HG02798 (cell line): ENCODE measurements around the gene PEX6.
"Not testable (repeated sequence)": the region's sequence is repeated elsewhere in the genome, so short reads cannot be mapped to it uniquely, and the experiment has no call there.

Experiments
- ATAC-seq: cut with Tn5 transposase; IDR thresholded peaks from one replicate; pipeline ENCODE4 v1.9.1; 2021; ENCODE audit warnings: mild to moderate bottlenecking; ENCODE audit not compliant: unreplicated experiment, poor library complexity

The PEX6 gene

DNA sequence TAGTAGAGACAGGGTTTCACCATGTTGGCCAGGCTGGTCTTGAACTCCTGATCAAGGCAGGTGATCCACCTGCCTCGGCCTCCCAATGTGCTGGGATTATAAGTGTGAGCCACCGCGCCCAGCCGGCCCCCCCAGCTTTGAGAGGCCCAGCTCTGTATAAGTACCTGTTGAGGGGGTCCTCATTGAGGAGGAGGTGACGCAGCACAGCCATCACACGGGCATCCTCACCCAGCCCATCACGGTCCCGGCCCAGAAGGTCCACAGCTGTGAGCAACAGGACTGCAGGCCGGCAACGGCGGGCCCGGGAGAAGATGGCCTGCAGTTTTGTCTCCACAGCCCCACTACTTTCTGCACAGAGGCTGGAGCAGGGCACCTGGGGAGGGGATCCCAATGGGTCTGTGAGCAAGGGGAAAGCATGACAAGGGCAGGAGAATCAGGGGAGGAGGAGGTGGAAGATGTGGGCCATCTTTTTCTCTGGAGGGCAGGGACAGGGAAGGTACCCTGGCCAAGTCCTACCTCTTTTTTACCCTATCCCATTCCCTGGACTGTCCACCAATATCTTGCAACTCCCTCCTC lies 10.8 kb downstream of the PEX6 start:
- ATAC-seq: no peak

- ATAC-seq: no peak
These were observed 11.8 kb downstream of the PEX6 start for GRCh38 chr6:42967228-42967627.

DNA sequence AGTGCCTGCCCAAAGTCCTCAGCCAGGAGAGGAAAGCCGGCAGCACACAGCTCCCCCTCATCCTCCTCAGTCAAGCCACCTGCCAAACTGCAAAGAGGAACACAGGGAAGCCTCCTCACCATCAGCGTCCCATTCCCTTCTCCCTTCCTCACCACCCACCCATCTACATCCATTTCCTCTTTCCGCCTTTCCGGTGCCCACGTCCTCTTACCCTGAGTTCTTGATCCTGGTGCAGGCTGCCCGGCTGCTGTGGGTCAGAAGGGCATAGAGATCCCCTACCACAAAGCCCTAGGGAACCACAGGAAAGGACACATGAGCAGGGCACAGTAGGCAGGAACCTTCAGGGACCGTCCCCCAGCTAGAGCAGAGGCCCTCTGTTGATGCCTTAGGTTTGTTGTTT lies 12.4 kb downstream of the PEX6 start:
- ATAC-seq: no peak

GRCh38 chr6:42963855-42964605 lies 15.0 kb downstream of the PEX6 start:
- ATAC-seq: no peak

GRCh38 chr6:42963179-42963854 lies 15.7 kb downstream of the PEX6 start:
- no peak for ATAC-seq

- no peak for ATAC-seq
These were observed 16.3 kb downstream of the PEX6 start for GRCh38 chr6:42962502-42963178.

GRCh38 chr6:42962096-42962495 lies 16.9 kb downstream of the PEX6 start:
- ATAC-seq: no peak

GRCh38 chr6:42961020-42961470 lies 17.9 kb downstream of the PEX6 start:
- no peak for ATAC-seq

DNA sequence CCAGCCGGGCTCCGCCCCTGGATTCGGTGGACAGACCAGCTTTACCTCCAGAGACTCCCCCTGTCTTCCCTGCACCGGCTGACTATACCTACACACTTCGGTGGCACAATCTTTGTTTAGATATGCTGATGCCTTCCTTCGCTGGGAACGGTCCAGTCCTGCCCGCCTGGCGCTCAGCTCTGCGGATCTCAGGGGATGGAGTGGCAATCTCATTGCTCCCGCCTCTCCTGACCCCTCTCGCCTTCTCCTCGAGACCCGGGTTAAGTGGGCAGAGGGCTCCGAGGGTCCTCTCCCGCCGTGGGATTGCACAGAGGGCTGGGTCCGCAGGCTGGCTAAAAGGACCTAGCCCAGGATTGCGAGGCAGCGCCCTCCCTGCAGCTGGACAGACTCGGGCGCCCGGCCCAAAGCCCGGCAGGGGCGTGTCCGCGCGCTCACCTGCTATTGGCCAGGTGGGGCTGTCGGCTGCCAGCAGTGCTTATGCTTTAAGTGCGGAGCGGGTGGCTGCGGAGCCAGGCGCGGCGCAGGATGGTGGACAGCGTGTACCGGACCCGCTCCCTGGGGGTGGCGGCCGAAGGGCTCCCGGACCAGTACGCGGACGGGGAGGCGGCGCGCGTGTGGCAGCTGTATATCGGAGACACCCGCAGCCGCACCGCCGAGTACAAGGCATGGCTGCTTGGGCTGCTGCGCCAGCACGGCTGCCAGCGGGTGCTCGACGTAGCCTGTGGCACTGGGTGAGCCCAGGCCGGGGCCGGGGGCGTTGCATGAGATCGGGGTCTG lies 18.6 kb downstream of the PEX6 start, which contains the start of gene GNMT:
TSS of gene GNMT (plus strand) at position 512 of the 777 bp plus-strand sequence. CDS start at position 526, 14 bp downstream.
- ATAC-seq: no peak

- no peak for ATAC-seq
These were observed 19.1 kb downstream of the PEX6 start for GRCh38 chr6:42959917-42960242.

DNA sequence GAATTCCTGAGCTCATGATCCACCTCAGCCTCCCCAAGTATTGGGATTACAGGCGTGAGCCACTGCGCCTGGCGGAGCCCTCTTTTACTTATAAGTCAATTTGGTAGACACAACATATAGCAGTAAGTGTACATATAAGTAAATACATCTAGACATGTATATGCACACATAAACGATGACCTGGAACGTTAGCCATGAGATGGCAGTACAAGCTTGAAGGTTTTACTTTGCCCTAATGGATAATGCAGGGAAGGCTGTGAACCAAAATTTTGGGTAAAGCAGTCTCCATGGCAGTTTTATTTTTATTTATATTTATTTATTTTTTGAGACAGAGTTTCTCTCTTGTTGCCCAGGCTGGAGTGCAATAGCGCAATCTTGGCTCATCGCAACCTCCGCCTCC lies 20.9 kb downstream of the PEX6 start:
- ATAC-seq: no peak

DNA sequence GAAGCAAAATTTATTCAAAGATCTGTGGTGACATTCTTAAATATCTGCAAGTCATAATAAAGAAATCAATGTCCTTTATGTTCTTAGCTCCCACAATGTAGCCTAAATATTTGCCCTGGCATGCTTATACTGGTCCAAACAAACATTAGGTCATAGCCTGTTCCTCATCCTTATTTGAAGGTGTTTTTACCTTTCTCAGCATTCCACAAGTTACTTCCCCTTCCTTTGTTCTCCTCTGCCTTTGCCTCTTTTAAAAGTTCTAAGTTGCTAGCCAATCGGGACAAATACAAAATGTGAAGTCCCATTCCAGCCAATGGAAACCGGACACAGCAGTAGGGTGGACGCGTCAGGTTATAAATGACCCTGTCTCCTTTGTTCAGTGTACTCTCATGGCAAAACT lies 24.6 kb downstream of the PEX6 start:
- ATAC-seq: not testable (repeated sequence)

DNA sequence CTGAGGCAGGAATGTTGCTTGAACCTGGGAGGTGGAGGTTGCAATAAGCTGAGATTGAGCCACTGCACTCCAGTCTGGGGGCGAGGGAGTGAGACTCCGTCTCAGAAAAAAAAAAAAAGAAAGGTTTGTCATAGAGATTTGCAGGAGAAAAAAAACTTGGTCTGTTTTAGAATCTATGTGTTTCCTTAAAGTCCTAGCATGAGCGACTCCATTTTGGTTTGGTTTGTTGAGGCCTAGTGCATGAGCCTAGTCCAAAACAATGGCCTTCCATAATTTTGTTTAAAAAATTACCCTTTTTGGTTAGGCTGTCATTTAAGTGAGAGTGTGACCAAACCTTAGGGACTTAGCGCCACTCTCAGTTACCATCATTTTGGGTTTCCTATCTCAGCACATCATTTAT lies 26.6 kb downstream of the PEX6 start:
- ATAC-seq: no peak

- no peak for ATAC-seq
These were observed 31.0 kb downstream of the PEX6 start for GRCh38 chr6:42947950-42948349.

DNA sequence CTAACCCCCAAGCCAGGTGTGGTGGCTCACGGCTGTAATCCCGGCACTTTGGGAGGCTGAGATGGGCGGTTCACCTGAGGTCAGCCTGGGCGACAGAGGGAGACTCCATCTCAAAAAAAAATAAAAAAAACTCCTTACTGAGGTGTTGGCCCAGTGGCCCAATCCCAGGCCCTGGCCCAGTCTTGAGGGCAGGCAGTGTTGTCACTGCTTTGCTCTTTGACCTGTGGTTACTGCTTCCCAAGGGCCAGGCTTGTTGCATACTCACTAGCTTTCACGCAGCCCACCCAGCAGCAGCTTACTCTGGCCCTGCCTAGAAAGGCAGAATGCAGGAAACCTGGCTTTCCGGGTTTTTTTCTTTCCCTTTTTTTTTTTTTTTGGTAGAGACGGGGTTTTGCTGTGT lies 36.5 kb downstream of the PEX6 start:
- ATAC-seq: no peak

- ATAC-seq: not testable (repeated sequence)
These were observed 37.6 kb downstream of the PEX6 start for GRCh38 chr6:42941356-42941755.

DNA sequence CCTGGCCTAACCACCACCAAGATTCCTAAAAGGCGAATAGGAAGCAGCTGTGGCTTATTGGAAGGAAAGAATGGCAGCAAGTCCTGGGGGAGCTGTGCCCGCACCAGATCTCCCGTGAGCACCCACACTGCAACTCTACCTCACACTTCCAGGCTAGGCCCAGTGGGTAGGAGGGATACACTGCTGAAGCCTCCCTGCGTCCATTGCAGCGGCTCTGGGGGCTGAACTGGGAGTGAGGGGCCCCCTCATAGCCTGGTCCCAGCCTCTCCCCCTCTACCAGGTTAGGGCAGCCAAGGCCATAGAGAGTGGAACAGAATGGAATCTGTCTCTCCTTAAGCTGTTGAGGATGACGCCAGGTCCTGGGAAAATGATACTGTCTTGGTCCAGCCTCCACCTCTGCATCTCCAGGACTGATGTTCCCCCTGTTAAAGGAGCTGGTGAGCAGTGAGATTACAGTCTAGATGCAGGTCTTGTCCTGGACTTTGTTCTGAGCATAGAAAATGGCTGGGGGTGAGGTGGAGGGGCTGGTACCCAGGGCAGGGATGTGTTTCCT lies 38.4 kb downstream of the PEX6 start:
- ATAC-seq: no peak

GRCh38 chr6:42939810-42940167 lies 39.2 kb downstream of the PEX6 start:
- no peak for ATAC-seq

GRCh38 chr6:42938987-42939809 lies 39.8 kb downstream of the PEX6 start:
- ATAC-seq: no peak
